OCI-LY1 (cell line): Measurements from ENCODE around the gene NAV3.

Experiments used
- CTCF ChIP-seq: fragments of 200-600 bp; sonication (generic), shearing (Covaris generic); IDR thresholded peaks from 2 replicates; pipeline ENCODE4 v1.5.1; 2017; ENCODE audit warnings: mild to moderate bottlenecking, antibody characterized with exemption, low read length, moderate library complexity, mixed read lengths
- EZH2 ChIP-seq: fragments of 200-600 bp; sonication (generic), shearing (Covaris generic); IDR thresholded peaks from 2 replicates; pipeline ENCODE4 v1.8.0; 2017; ENCODE audit warnings: borderline replicate concordance, mixed run types, mild to moderate bottlenecking, antibody characterized with exemption, low read length, moderate library complexity, mixed read lengths

DNA sequence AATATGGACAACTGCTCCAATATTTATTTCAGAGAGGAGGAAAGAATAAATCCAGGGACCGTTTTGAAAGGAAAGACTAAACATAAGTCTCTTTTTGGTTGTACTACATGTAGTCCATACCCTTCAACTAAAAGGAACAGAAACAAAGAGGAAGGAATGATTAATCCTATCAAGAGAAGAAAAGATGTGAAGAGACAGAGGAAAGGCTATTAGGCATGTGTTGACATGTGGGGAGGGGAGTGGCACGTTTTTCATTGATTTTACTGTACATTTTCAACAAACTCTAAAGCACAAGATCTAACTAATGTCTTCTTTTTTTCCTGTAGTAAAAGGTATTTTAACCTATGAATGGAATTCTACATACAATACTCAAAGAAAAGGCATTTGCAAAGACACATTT, 85.6 kb downstream of the NAV3 start:
- TF ChIP-seq EZH2 (no peak), CTCF (no peak)
